DOHH2 (cell line): ENCODE results near the gene LRRC56.

ENCODE experiments used
- H3F3A ChIP-seq: fragments of 200-600 bp; sonication (generic), shearing (Covaris generic); 2 replicates; pipeline ENCODE4 v1.6.0; 2016; ENCODE audit warnings: antibody characterized with exemption, mild to moderate bottlenecking; ENCODE audit not compliant: control insufficient read depth, insufficient read depth
- H3K27ac ChIP-seq: fragments of 200-600 bp; sonication (generic); 2 replicates; pipeline ENCODE4 v1.5.1; 2014; ENCODE audit warnings: low read depth, mild to moderate bottlenecking, low read length, moderate library complexity
- H3K27me3 ChIP-seq: fragments of 200-600 bp; sonication (generic); 2 replicates; pipeline ENCODE4 v1.6.1; 2014; ENCODE audit warnings: mild to moderate bottlenecking, low read length, mixed read lengths; ENCODE audit not compliant: control insufficient read depth
- H3K36me3 ChIP-seq: fragments of 200-600 bp; sonication (generic); 2 replicates; pipeline ENCODE4 v1.6.1; 2014; ENCODE audit warnings: mild to moderate bottlenecking, low read length, moderate library complexity, mixed read lengths; ENCODE audit not compliant: control insufficient read depth
- H3K4me1 ChIP-seq: fragments of 200-600 bp; sonication (generic); 2 replicates; pipeline ENCODE4 v1.6.1; 2014; ENCODE audit warnings: mild to moderate bottlenecking, low read length, mixed read lengths; ENCODE audit not compliant: control insufficient read depth
- H3K4me2 ChIP-seq: fragments of 200-600 bp; sonication (generic); 2 replicates; pipeline ENCODE4 v1.6.0; 2014; ENCODE audit warnings: mild to moderate bottlenecking, low read length, moderate library complexity
- H3K4me3 ChIP-seq: fragments of 200-600 bp; sonication (generic); 2 replicates; pipeline ENCODE4 v1.5.1; 2014; ENCODE audit warnings: mild to moderate bottlenecking, low read length, mixed read lengths
- H3K79me2 ChIP-seq: fragments of 200-600 bp; sonication (generic); 2 replicates; pipeline ENCODE4 v1.6.1; 2014; ENCODE audit warnings: mild to moderate bottlenecking, low read length, mixed read lengths; ENCODE audit not compliant: control insufficient read depth
- H3K9me2 ChIP-seq: fragments of 200-600 bp; sonication (generic); replicated peaks from 2 replicates; pipeline ENCODE4 v1.6.1; 2014; ENCODE audit warnings: mild to moderate bottlenecking, low read length, mixed read lengths; ENCODE audit not compliant: control insufficient read depth
- H3K9me3 ChIP-seq: fragments of 200-600 bp; sonication (generic); 2 replicates; pipeline ENCODE4 v1.6.1; 2014; ENCODE audit warnings: antibody characterized with exemption, low read length, mixed read lengths; ENCODE audit not compliant: control insufficient read depth, insufficient read depth
- H4K20me1 ChIP-seq: fragments of 200-600 bp; sonication (generic); 2 replicates; pipeline ENCODE4 v1.6.0; 2014; ENCODE audit warnings: low read depth, mild to moderate bottlenecking, antibody characterized with exemption, low read length, moderate library complexity; ENCODE audit not compliant: control insufficient read depth, insufficient read depth
- CTCF ChIP-seq: fragments of 200-600 bp; sonication (generic); IDR thresholded peaks from one replicate; pipeline ENCODE4 v1.5.1; 2014; ENCODE audit warnings: antibody characterized with exemption, mild to moderate bottlenecking, low read depth, low read length; ENCODE audit not compliant: poor library complexity, severe bottlenecking
- EZH2phosphoT487 ChIP-seq: fragments of 200-600 bp; sonication (generic); IDR thresholded peaks from 2 replicates; pipeline ENCODE4 v1.6.1; 2017; ENCODE audit warnings: borderline replicate concordance, mild to moderate bottlenecking, antibody characterized with exemption, low read length, moderate library complexity, mixed read lengths

LRRC56 gene

GRCh38 chr11:593347-593746, 56.0 kb downstream of the LRRC56 start:
- TF ChIP-seq CTCF (no peak), EZH2phosphoT487 (no peak)
- Histone ChIP-seq H3K4me1 (no peaks in the 10 kb centered on the region), H3K9me2 (no peaks in the 10 kb centered on the region), H3K27me3 (no peaks in the 10 kb centered on the region), H3F3A (no peaks in the 10 kb centered on the region), H4K20me1 (peaks cover 6% of the 10 kb centered on the region; the same call in 1 of the 2 replicates), H3K79me2 (peaks cover 23% of the 10 kb centered on the region), H3K27ac (no peak overlapping the region), H3K4me3 (no peak overlapping the region), H3K9me3 (no peaks in the 10 kb centered on the region), H3K4me2 (no peak overlapping the region), H3K36me3 (peaks cover 88% of the 10 kb centered on the region)

- no peak overlapping the region for H3K27ac ChIP-seq
- no peaks in the 10 kb centered on the region for H3K9me2 ChIP-seq
- H3K27me3 ChIP-seq: no peaks in the 10 kb centered on the region
- no peaks in the 10 kb centered on the region for H3K4me1 ChIP-seq
- H3K4me3 ChIP-seq: no peak overlapping the region
- H3K4me2 ChIP-seq: no peak overlapping the region
- TF ChIP-seq EZH2phosphoT487 (no peak), CTCF (no peak)
- no peaks in the 10 kb centered on the region for H3K9me3 ChIP-seq
- no peaks in the 10 kb centered on the region for H3F3A ChIP-seq
- H3K79me2 ChIP-seq: peaks cover 10% of the 10 kb centered on the region
- H4K20me1 ChIP-seq: peaks cover 4% of the 10 kb centered on the region; the same call in 1 of the 2 replicates
- H3K36me3 ChIP-seq: peaks cover 85% of the 10 kb centered on the region
These were observed 58.1 kb downstream of the LRRC56 start for GRCh38 chr11:595400-595799.

- Histone ChIP-seq H3K79me2 (peaks cover 10% of the 10 kb centered on the region), H3K4me2 (no peak overlapping the region)
These were observed 59.0 kb downstream of the LRRC56 start for GRCh38 chr11:596374-596773.

More at GRCh38 chr11:596374-596773, 59.0 kb downstream of the LRRC56 start:
- TF ChIP-seq EZH2phosphoT487 (no peak), CTCF (no peak)
- H3K27me3 ChIP-seq: no peaks in the 10 kb centered on the region
- H3F3A ChIP-seq: no peaks in the 10 kb centered on the region
- H3K27ac ChIP-seq: no peak overlapping the region
- H3K4me3 ChIP-seq: no peak overlapping the region
- H3K9me2 ChIP-seq: no peaks in the 10 kb centered on the region
- no peaks in the 10 kb centered on the region for H3K4me1 ChIP-seq
- no peaks in the 10 kb centered on the region for H3K9me3 ChIP-seq
- H4K20me1 ChIP-seq: 0 out of 2 replicates have a peak, but pooled peaks cover 4% of the 10 kb centered on the region
- peaks cover 81% of the 10 kb centered on the region for H3K36me3 ChIP-seq
